Prostate gland (tissue), 2 donors: ENCODE results near the gene PELI1. TPM values are rescaled to one million over a fixed set of nuclear protein-coding genes. Genes with fewer than 3 reads are reported as not detected.
A peak's percentile ranks its signal among the peaks of the same experiment; 100 is the strongest.

Source experiments
- DNase-seq: peaks from one replicate; pipeline ENCODE4 v3.0.0-alpha.2; 2019; ENCODE audit warnings: low spot score
- H3K27ac ChIP-seq, 2 donors: fragments of 200-600 bp; sonication (generic); 2 replicates each; pipeline ENCODE4 v1.5.1; 2017 to 2019
- H3K27me3 ChIP-seq: fragments of 200-600 bp; sonication (generic); replicated peaks from 2 replicates; pipeline ENCODE4 v1.5.1; 2019; ENCODE audit not compliant: insufficient read depth
- H3K36me3 ChIP-seq, 2 donors: fragments of 200-600 bp; sonication (generic); 1 replicate in 1 of 2; 2 replicates in 1 of 2; pipeline versions ENCODE4 v1.5.1 to v1.8.1; 2017 to 2019
- H3K4me1 ChIP-seq: fragments of 200-600 bp; sonication (generic); replicated peaks from 2 replicates; pipeline ENCODE4 v1.5.1; 2019
- H3K4me3 ChIP-seq, 2 donors: fragments of 200-600 bp; sonication (generic); 2 replicates each; pipeline ENCODE4 v1.5.1; 2017 to 2019
- H3K9me3 ChIP-seq: fragments of 200-600 bp; sonication (generic); 2 replicates; pipeline ENCODE4 v1.5.1; 2017
- POLR2A ChIP-seq: fragments of 450-650 bp; IDR thresholded peaks from one replicate; pipeline ENCODE4 v1.6.1; 2016; ENCODE audit warnings: antibody characterized with exemption, mild to moderate bottlenecking
- POLR2AphosphoS5 ChIP-seq: sonication (generic); formaldehyde crosslinking; IDR thresholded peaks from one replicate; pipeline ENCODE4 v1.6.1; 2017; ENCODE audit warnings: antibody characterized with exemption
- WGBS: methylation state at CpG from one replicate; pipeline ENCODE4 v1.1.5; 2018; 5-methylcytosine and 5-hydroxymethylcytosine counted together
- intact Hi-C: fragments of 100-400 bp; cut with DNase I; formaldehyde crosslinking; loops from one replicate; pipeline ENCODE4 v1.14.2; 2022
- total RNA-seq, 2 donors: library from RNA; depleted of rRNA; stranded (reverse); fragments of >200 nt; gene quantifications; one replicate each; pipeline ENCODE4 v1.1.0, GENCODE V29; 2016
- TF ChIP-seq, protein P1 (sequence below), 4 experiments: fragments of 200-600 bp in 2 of 4; fragments of 450-650 bp in 2 of 4; sonication (generic) in 2 of 4; IDR thresholded peaks; 1 replicate in 3 of 4; 2 replicates in 1 of 4; pipeline ENCODE4 v1.5.1; 2016 to 2019; ENCODE audit warnings: antibody characterized with exemption in 4 of 4, mild to moderate bottlenecking in 2 of 4, moderate library complexity in 2 of 4

The PELI1 gene
- total RNA-seq, 2 donors from 2014 or later, result 16.9 to 32.9 TPM

DNA sequence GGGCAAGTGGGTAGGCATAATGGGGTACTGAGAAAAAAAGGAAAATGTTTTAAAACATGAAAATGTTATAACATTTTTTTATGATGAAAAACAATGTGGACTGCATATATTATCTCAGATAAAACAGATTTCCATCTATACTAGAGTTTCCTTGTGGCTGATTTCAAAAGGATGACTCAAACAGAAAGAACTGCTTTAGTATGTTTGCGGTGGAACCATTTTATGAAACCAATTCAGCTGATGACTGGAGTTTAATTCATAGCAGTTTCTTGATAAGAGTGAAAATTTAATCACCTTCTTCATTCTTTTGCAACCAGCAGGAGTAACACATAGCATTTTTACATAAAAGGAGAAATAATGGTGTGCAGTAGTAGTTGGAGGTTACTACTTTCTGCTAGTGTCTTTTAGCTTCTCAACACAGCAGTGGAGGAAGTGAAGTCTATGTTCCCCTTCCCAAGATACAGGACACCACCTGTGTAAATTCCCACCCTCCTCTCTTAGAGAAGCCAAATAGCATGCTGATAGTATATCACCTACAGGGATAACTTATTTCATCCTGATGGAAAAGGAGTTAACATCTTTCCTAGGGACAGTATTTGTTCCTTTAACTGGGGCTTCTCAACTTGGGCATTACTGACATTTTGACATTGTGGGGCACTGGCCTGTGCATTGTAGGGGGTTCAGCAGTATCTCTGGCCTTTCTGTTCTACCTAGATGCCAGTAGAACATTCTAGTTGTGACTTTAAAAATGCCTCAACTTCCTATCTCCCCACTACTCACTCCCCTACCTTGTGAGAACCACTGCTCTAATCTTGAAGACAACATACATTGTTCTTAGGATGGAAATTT, 29.9 kb downstream of the PELI1 start:
- no peak for DNase-seq
- no peaks in the 10 kb centered on the region for H3K36me3 ChIP-seq
- intact Hi-C loops, result no loop called here
- H3K4me3 ChIP-seq, result no peak overlapping the region
- TF ChIP-seq, protein P1, sequence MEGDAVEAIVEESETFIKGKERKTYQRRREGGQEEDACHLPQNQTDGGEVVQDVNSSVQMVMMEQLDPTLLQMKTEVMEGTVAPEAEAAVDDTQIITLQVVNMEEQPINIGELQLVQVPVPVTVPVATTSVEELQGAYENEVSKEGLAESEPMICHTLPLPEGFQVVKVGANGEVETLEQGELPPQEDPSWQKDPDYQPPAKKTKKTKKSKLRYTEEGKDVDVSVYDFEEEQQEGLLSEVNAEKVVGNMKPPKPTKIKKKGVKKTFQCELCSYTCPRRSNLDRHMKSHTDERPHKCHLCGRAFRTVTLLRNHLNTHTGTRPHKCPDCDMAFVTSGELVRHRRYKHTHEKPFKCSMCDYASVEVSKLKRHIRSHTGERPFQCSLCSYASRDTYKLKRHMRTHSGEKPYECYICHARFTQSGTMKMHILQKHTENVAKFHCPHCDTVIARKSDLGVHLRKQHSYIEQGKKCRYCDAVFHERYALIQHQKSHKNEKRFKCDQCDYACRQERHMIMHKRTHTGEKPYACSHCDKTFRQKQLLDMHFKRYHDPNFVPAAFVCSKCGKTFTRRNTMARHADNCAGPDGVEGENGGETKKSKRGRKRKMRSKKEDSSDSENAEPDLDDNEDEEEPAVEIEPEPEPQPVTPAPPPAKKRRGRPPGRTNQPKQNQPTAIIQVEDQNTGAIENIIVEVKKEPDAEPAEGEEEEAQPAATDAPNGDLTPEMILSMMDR (IDR thresholded peaks at IDR 0.05), result no peak
- TF ChIP-seq POLR2AphosphoS5, result no peak
- no peak for TF ChIP-seq POLR2A
- WGBS, result 51% methylated on average over 1 of the region's 1 CpG
- no peaks in the 10 kb centered on the region for H3K9me3 ChIP-seq
- no peaks in the 10 kb centered on the region for H3K27me3 ChIP-seq
- peaks cover 9% of the 10 kb centered on the region for H3K4me1 ChIP-seq
- peak overlapping the region in 1 of 2 donors; percentile 50 for H3K27ac ChIP-seq

DNA sequence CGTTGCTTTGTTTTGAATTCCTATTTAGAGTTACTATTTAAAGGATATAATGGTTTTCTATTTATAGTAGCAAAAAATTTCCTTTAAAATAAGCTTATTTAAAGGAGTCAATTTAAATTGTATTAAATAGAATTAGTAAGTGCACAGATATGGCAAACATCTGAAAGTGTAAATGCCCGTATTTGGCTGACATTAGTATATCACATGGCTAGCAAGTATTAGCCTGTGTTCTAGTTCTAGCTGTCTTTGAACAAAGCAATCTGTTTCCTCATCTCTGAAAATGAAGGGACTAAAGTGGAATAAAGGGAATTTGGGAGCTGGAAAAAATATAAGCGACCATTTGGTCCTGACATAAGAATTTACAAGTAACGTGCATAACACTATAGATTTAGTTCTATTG, 32.2 kb downstream of the PELI1 start:
- H3K27ac ChIP-seq, result no peak overlapping the region
- no peak overlapping the region for H3K4me3 ChIP-seq
- H3K4me1 ChIP-seq, result peaks cover 9% of the 10 kb centered on the region
- H3K9me3 ChIP-seq, result no peaks in the 10 kb centered on the region
- DNase-seq, result no peak
- H3K36me3 ChIP-seq, result no peaks in the 10 kb centered on the region
- intact Hi-C loops, result no loop called here
- TF ChIP-seq, protein P1 (IDR thresholded peaks at IDR 0.05), result no peak
- TF ChIP-seq POLR2A (no peak), POLR2AphosphoS5 (no peak)
- no peaks in the 10 kb centered on the region for H3K27me3 ChIP-seq
- WGBS, result 80% methylated on average over 4 of the region's 4 CpGs

DNA sequence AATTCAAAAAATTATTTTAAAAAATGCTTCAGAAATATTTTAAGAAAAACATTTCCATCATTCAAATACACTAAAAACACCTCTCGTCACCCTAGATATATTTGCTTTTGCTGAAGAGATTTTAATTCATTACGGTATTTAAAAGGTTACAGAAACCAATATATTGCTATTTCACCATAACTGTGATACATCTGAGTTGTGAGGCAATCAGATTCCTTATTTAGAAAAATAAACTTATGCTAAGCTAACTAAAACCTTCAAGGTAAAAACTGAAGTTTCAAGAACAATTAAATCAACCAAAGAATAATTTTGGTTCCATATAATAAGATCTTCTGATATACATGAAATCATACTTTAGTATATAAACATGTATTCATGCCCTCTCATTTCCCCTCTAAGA, 32.8 kb downstream of the PELI1 start:
- H3K27me3 ChIP-seq, result no peaks in the 10 kb centered on the region
- H3K4me3 ChIP-seq, result no peak overlapping the region
- 89% methylated on average over 2 of the region's 2 CpGs for WGBS
- no peak for TF ChIP-seq POLR2AphosphoS5
- no peaks in the 10 kb centered on the region for H3K36me3 ChIP-seq
- no peaks in the 10 kb centered on the region for H3K9me3 ChIP-seq
- no peak overlapping the region for H3K27ac ChIP-seq
- H3K4me1 ChIP-seq, result peaks cover 9% of the 10 kb centered on the region
- no peak for DNase-seq
- intact Hi-C loops, result no loop called here

DNA sequence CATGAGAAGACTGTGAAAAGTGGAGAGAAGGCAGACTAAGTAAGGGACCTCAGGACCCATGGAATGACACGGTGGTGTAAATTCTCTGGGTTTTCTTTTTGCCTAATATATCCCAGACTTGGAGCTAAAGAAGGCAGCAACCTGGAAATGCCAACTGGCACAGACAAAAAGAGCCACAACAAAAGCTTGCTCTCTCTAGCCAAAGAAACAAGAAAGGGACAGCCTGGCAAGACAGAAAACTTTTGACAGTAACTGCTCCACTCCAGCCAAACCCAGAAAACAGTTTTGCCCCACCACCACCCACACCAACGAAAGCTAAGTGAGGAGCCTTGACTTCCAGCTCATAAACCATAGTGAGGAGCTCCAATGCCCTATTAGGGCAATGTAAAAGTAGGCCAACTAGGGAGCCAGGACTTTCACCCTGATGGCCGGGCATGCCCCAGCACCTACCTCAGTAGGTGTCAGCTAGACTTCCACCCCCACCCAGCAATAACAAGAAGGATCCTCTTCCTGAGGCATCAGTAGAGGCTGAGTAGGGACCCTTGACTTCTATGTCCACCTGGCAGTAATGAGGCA, 35.5 kb downstream of the PELI1 start:
- Histone ChIP-seq H3K4me3 (no peak overlapping the region), H3K36me3 (no peaks in the 10 kb centered on the region), H3K9me3 (no peaks in the 10 kb centered on the region), H3K4me1 (peaks cover 6% of the 10 kb centered on the region), H3K27me3 (no peaks in the 10 kb centered on the region), H3K27ac (no peak overlapping the region)
- intact Hi-C loops, result no loop called here
- DNase-seq, result no peak
- TF ChIP-seq POLR2AphosphoS5 (no peak), POLR2A (no peak)
- TF ChIP-seq, protein P1 (IDR thresholded peaks at IDR 0.05), result no peak
- 23% methylated on average over 3 of the region's 3 CpGs for WGBS

DNA sequence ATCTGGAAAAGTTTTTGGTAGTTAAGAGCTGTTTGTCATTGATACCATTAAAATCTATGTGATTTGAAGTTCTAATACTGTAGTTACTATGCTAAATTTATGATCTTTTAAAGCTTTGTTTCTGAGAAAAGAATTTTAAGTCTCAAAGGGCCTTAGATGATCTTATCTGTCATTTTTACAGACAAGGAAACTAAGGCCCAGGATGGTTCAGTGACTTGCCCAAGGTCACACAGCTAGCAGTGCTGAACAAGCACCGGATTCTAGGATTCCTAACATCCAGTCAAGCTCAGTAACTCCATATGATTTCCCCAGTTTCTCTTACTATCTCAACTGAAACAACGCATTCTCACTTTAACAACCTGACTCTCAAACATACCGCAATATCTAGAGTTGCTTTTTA, 37.7 kb downstream of the PELI1 start:
- Histone ChIP-seq H3K36me3 (no peaks in the 10 kb centered on the region), H3K4me1 (peaks cover 6% of the 10 kb centered on the region), H3K27me3 (no peaks in the 10 kb centered on the region), H3K4me3 (no peak overlapping the region), H3K27ac (no peak overlapping the region), H3K9me3 (no peaks in the 10 kb centered on the region)
- intact Hi-C loops, result no loop called here
- TF ChIP-seq, protein P1 (IDR thresholded peaks at IDR 0.05), result no peak
- TF ChIP-seq POLR2A (no peak), POLR2AphosphoS5 (no peak)
- WGBS, result 100% methylated on average over 3 of the region's 3 CpGs
- no peak for DNase-seq
